ENCODE results near the gene LARGE2.

DNA sequence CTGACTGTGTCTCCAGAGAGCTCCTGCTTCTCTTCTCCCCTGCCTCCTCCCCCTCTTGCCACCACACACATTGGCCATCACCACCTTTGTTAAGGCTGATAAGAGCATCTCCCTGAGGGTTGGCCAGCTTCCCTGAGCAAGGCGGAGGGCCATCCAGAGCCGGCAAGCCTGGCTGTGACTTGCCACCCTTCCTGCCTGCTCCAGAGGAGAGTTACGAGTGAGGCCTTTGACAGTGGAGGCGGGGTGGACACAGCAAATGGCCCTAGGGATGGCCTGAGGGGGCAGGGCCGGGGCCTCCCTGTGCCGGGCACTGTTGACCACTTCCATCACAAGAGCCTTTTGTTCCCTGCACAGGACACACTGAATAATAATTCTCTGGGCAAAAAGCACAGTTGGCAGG lies 20.8 kb upstream of the LARGE2 start:
- TF ChIP-seq, protein P1, sequence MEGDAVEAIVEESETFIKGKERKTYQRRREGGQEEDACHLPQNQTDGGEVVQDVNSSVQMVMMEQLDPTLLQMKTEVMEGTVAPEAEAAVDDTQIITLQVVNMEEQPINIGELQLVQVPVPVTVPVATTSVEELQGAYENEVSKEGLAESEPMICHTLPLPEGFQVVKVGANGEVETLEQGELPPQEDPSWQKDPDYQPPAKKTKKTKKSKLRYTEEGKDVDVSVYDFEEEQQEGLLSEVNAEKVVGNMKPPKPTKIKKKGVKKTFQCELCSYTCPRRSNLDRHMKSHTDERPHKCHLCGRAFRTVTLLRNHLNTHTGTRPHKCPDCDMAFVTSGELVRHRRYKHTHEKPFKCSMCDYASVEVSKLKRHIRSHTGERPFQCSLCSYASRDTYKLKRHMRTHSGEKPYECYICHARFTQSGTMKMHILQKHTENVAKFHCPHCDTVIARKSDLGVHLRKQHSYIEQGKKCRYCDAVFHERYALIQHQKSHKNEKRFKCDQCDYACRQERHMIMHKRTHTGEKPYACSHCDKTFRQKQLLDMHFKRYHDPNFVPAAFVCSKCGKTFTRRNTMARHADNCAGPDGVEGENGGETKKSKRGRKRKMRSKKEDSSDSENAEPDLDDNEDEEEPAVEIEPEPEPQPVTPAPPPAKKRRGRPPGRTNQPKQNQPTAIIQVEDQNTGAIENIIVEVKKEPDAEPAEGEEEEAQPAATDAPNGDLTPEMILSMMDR (IDR thresholded peaks at IDR 0.05) = no peak
- TF ChIP-seq POLR2A (IDR thresholded peaks at IDR 0.05; ENCODE audit: low read depth) = no peak
